ENCODE results near the gene OR2A12. TPM values are rescaled to one million over a fixed set of nuclear protein-coding genes. Genes with fewer than 3 reads are reported as not detected.
A peak's percentile ranks its signal among the peaks of the same experiment; 100 is the strongest.

The OR2A12 gene
- polyA plus RNA-seq, 1 donor (not counting 4 experiments of a cell fraction or from before 2014, with no cell fraction given), result not detected

- Histone ChIP-seq H3K27ac (ENCODE audit: control insufficient read depth, insufficient read depth, low read length) (no peak overlapping the region), H3K9me3 (ENCODE audit: control insufficient read depth, low read depth, low read length) (no peaks in the 10 kb centered on the region), H3K4me1 (ENCODE audit: control insufficient read depth, extremely low read depth, insufficient read depth, low read length) (no peaks in the 10 kb centered on the region), H3K36me3 (ENCODE audit: control insufficient read depth in 2 of 2, extremely low read depth in 1 of 2, insufficient read depth in 2 of 2, low read length in 2 of 2) (no peaks in the 10 kb centered on the region), H3K4me2 (ENCODE audit: control insufficient read depth, extremely low read depth, insufficient read depth, low read depth, low read length) (no peak overlapping the region), H3K79me2 (ENCODE audit: control insufficient read depth, insufficient read depth, low read length) (no peaks in the 10 kb centered on the region), H3K9ac (ENCODE audit: control insufficient read depth, extremely low read depth, insufficient read depth, low read length) (no peak overlapping the region), H3K9me1 (ENCODE audit: control insufficient read depth, extremely low read depth, insufficient read depth, low read length) (no peaks in the 10 kb centered on the region), H4K20me1 (ENCODE audit: control insufficient read depth, extremely low read depth, insufficient read depth, low read length) (no peaks in the 10 kb centered on the region), H2AFZ (ENCODE audit: control insufficient read depth, low read length) (no peak overlapping the region), H3K27me3 (ENCODE audit: control insufficient read depth, extremely low read depth, insufficient read depth, low read length) (no peaks in the 10 kb centered on the region), H3K4me3 (ENCODE audit: control insufficient read depth in 2 of 3, extremely low read depth in 1 of 3, insufficient read depth in 2 of 3, low read depth in 1 of 3, low read length in 3 of 3) (no peak overlapping the region)
- dilution Hi-C loops (cut with MboI; ENCODE audit: extremely low pct_ligation_motif_present, low sequenced_read_pairs), result no loop called here
- no peak for FAIRE-seq
- no peak for DNase-seq (ENCODE audit: low read depth, low spot score)
- peak; percentile 18 to 49 (median 24) for TF ChIP-seq CTCF (optimal IDR thresholded peaks at IDR 0.05 in 1 of 3, IDR thresholded peaks at IDR 0.05 in 1 of 3, conservative IDR thresholded peaks at IDR 0.05 in 1 of 3; ENCODE audit: extremely low read depth in 1 of 3, insufficient read depth in 2 of 3, low read length in 3 of 3)
- TF ChIP-seq EZH2 (IDR thresholded peaks at IDR 0.05; ENCODE audit: low read length), result no peak
These were observed 22.4 kb upstream of the OR2A12 start for GRCh38 chr7:144063710-144064109.

DNA sequence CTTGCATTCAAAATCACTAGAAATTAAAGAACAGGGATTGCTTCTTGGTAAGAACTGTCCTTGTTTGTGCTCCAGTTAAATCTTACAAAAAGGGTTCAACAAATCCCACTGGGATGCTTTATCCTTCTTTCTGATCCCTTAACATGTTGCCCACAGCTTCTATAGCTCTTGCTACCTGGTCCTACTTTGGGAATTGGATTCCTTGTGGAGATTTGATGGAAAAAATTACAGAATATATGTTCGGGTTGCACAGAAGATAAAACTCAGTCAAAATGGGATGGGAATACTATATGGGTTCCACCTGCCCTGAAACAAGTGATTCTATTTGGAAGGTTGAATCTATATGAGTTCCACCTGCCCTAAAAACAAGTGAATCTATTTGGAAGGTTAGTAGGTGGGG is 16.6 kb upstream of the OR2A12 start, which contains the start of gene OR2A25:
Gene OR2A25, plus strand, starts transcription at position 301 of the 400 bp plus-strand sequence. CDS start 4,409 bp downstream, outside the sequence.
- no peak for TF ChIP-seq CTCF (optimal IDR thresholded peaks at IDR 0.05 in 1 of 3, IDR thresholded peaks at IDR 0.05 in 1 of 3, conservative IDR thresholded peaks at IDR 0.05 in 1 of 3; ENCODE audit: extremely low read depth in 1 of 3, insufficient read depth in 2 of 3, low read length in 3 of 3)
- TF ChIP-seq EZH2 (IDR thresholded peaks at IDR 0.05; ENCODE audit: low read length), result no peak
- H3K27me3 ChIP-seq (ENCODE audit: control insufficient read depth, extremely low read depth, insufficient read depth, low read length), result no peaks in the 10 kb centered on the region
- no peaks in the 10 kb centered on the region for H4K20me1 ChIP-seq (ENCODE audit: control insufficient read depth, extremely low read depth, insufficient read depth, low read length)
- H2AFZ ChIP-seq (ENCODE audit: control insufficient read depth, low read length), result no peak within 1 kb of the TSS
- no peaks in the 10 kb centered on the region for H3K9me1 ChIP-seq (ENCODE audit: control insufficient read depth, extremely low read depth, insufficient read depth, low read length)
- H3K27ac ChIP-seq (ENCODE audit: control insufficient read depth, insufficient read depth, low read length), result no peak within 1 kb of the TSS
- H3K4me1 ChIP-seq (ENCODE audit: control insufficient read depth, extremely low read depth, insufficient read depth, low read length), result no peaks in the 10 kb centered on the region
- no peak for DNase-seq (ENCODE audit: low read depth, low spot score)
- dilution Hi-C loops (cut with MboI; ENCODE audit: extremely low pct_ligation_motif_present, low sequenced_read_pairs), result no loop called here
- H3K36me3 ChIP-seq (ENCODE audit: control insufficient read depth in 2 of 2, extremely low read depth in 1 of 2, insufficient read depth in 2 of 2, low read length in 2 of 2), result no peaks in the 10 kb centered on the region
- no peaks in the 10 kb centered on the region for H3K9me3 ChIP-seq (ENCODE audit: control insufficient read depth, low read depth, low read length)
- H3K4me2 ChIP-seq (ENCODE audit: control insufficient read depth, extremely low read depth, insufficient read depth, low read depth, low read length), result no peak within 1 kb of the TSS
- H3K79me2 ChIP-seq (ENCODE audit: control insufficient read depth, insufficient read depth, low read length), result no peaks in the 10 kb centered on the region
- FAIRE-seq, result no peak
- H3K4me3 ChIP-seq (ENCODE audit: control insufficient read depth in 2 of 3, extremely low read depth in 1 of 3, insufficient read depth in 2 of 3, low read depth in 1 of 3, low read length in 3 of 3), result no peak within 1 kb of the TSS
- no peak within 1 kb of the TSS for H3K9ac ChIP-seq (ENCODE audit: control insufficient read depth, extremely low read depth, insufficient read depth, low read length)

Data from keratinocyte (primary cell).